ENCODE measurements around the gene UBE2I.

UBE2I gene

GRCh38 chr16:1330931-1331711 is 21.7 kb downstream of the UBE2I start:
- DNase-seq (ENCODE audit: low read depth), result no peak
- peak overlapping the region; percentile 42 for H3K4me3 ChIP-seq (ENCODE audit: low read depth, low read length)
- TF ChIP-seq CTCF (IDR thresholded peaks at IDR 0.05; ENCODE audit: control insufficient read depth, extremely low read depth, insufficient read depth), result no peak

- DNase-seq (ENCODE audit: low read depth), result peak; percentile 41
- H3K4me3 ChIP-seq (ENCODE audit: low read depth, low read length), result peak overlapping the region; percentile 42
Observed at GRCh38 chr16:1331712-1332617, 22.5 kb downstream of the UBE2I start.

GRCh38 chr16:1332618-1333148 is 23.2 kb downstream of the UBE2I start:
- DNase-seq (ENCODE audit: low read depth), result no peak
- peak overlapping the region; percentile 49 for H3K4me3 ChIP-seq (ENCODE audit: low read depth, low read length)
- TF ChIP-seq CTCF (IDR thresholded peaks at IDR 0.05; ENCODE audit: control insufficient read depth, extremely low read depth, insufficient read depth), result no peak

More at GRCh38 chr16:1331712-1332617, 22.5 kb downstream of the UBE2I start:
- TF ChIP-seq CTCF (IDR thresholded peaks at IDR 0.05; ENCODE audit: control insufficient read depth, extremely low read depth, insufficient read depth), result no peak

GRCh38 chr16:1333149-1333812 is 23.8 kb downstream of the UBE2I start, which contains the start of gene BAIAP3:
Gene BAIAP3 (plus strand): TSS chr16:1333645. CDS start chr16:1338550, 4,905 bp downstream.
- peak within 1 kb of the TSS; percentile 49 for H3K4me3 ChIP-seq (ENCODE audit: low read depth, low read length)
- TF ChIP-seq CTCF (IDR thresholded peaks at IDR 0.05; ENCODE audit: control insufficient read depth, extremely low read depth, insufficient read depth), result no peak
- no peak for DNase-seq (ENCODE audit: low read depth)

GRCh38 chr16:1333854-1334700 is 24.6 kb downstream of the UBE2I start:
- no peak for TF ChIP-seq CTCF (IDR thresholded peaks at IDR 0.05; ENCODE audit: control insufficient read depth, extremely low read depth, insufficient read depth)
- peak overlapping the region; percentile 49 for H3K4me3 ChIP-seq (ENCODE audit: low read depth, low read length)
- no peak for DNase-seq (ENCODE audit: low read depth)

GRCh38 chr16:1334739-1335138 is 25.3 kb downstream of the UBE2I start:
- no peak for TF ChIP-seq CTCF (IDR thresholded peaks at IDR 0.05; ENCODE audit: control insufficient read depth, extremely low read depth, insufficient read depth)
- no peak for DNase-seq (ENCODE audit: low read depth)
- H3K4me3 ChIP-seq (ENCODE audit: low read depth, low read length), result no peak overlapping the region

Data from LNCaP clone FGC (cell line).